Measurements from ENCODE around the gene TCTN2.

- no peak for TF ChIP-seq CTCF (conservative IDR thresholded peaks at IDR 0.05; ENCODE audit: low read depth, low read length)
- no peak for TF ChIP-seq POLR2A (IDR thresholded peaks at IDR 0.05; ENCODE audit: low read depth, low read length)
- TF ChIP-seq RAD21 (IDR thresholded peaks at IDR 0.05; ENCODE audit: low read length): no peak
- TF ChIP-seq MAFK (IDR thresholded peaks at IDR 0.05; ENCODE audit: low read depth, low read length): no peak
- no peak for TF ChIP-seq MXI1 (IDR thresholded peaks at IDR 0.05; ENCODE audit: borderline replicate concordance, low read depth, low read length)
- TF ChIP-seq BHLHE40 (IDR thresholded peaks at IDR 0.05; ENCODE audit: low read depth, low read length): no peak
- TF ChIP-seq MAZ (IDR thresholded peaks at IDR 0.05; ENCODE audit: borderline replicate concordance, low read depth, low read length): no peak
- TF ChIP-seq CEBPB (IDR thresholded peaks at IDR 0.05; ENCODE audit: low read depth, low read length): no peak
- no peak for TF ChIP-seq RFX5 (IDR thresholded peaks at IDR 0.05; ENCODE audit: low read depth, low read length)
- no peak for TF ChIP-seq SMC3 (IDR thresholded peaks at IDR 0.05; ENCODE audit: low read depth, low read length)
- TF ChIP-seq NFE2L2 (IDR thresholded peaks at IDR 0.05; ENCODE audit: low read depth, low read length): no peak
- no peak for TF ChIP-seq RCOR1 (IDR thresholded peaks at IDR 0.05; ENCODE audit: insufficient replicate concordance, low read length)
Measured at GRCh38 chr12:123634142-123634561, 36.8 kb upstream of the TCTN2 start.

Measured in IMR-90 (cell line).